Measurements from ENCODE around the gene TFEC. TPM values are rescaled to one million over a fixed set of nuclear protein-coding genes. Genes with fewer than 3 reads are reported as not detected.

The TFEC gene
- total RNA-seq, 3 donors from 2014 or later (not counting 1 experiment from before 2014, with no cell fraction given): 0.92 to 1.7 (median 1.1) TPM

DNA sequence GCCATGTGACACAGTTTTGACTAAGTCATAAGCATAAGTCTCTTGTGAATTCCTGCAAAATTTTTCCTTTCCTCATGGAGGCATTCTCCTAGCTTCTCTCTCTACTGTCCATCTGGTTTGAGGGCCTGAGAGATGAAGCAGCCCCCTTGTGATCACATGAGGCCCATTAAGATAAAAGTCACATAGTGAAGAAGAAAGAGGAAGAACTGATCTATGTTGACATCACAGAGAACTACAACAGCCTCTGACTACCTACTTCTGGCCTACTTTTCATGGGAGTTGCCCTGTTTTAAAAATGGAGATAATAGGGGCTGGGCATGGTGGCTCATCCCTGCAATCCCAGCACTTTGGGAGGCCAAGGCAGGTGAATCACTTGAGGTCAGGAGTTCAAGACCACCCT lies 50.4 kb downstream of the TFEC start:
- Histone ChIP-seq H3K9me3 (ENCODE audit: control insufficient read depth, insufficient read depth, low read length) (peaks cover 4% of the 10 kb centered on the region), H3K27me3 (ENCODE audit: control insufficient read depth, insufficient read depth, low read length) (no peaks in the 10 kb centered on the region), H3K4me3 (ENCODE audit: low read length) (no peak overlapping the region), H3K4me1 (ENCODE audit: control insufficient read depth, insufficient read depth, low read length) (no peaks in the 10 kb centered on the region), H3K27ac (ENCODE audit: low read length) (no peak overlapping the region), H3K36me3 (ENCODE audit: control insufficient read depth, insufficient read depth, low read length) (no peaks in the 10 kb centered on the region)
- no peak for TF ChIP-seq CTCF (IDR thresholded peaks at IDR 0.05)
- Mint-ChIP-seq H3K27me3 (ENCODE audit: low read depth in 2 of 2) (no peaks in the 10 kb centered on the region), H3K27ac (no peak overlapping the region), H3K36me3 (no peaks in the 10 kb centered on the region), H3K4me3 (no peak overlapping the region), H3K4me1 (no peaks in the 10 kb centered on the region), H3K9me3 (peaks cover 2 to 5% of the 10 kb centered on the region in 2 donors)
- intact Hi-C loops (cut with micrococcal nuclease): no loop called here
- ATAC-seq (no peak), DNase-seq (no peak)

DNA sequence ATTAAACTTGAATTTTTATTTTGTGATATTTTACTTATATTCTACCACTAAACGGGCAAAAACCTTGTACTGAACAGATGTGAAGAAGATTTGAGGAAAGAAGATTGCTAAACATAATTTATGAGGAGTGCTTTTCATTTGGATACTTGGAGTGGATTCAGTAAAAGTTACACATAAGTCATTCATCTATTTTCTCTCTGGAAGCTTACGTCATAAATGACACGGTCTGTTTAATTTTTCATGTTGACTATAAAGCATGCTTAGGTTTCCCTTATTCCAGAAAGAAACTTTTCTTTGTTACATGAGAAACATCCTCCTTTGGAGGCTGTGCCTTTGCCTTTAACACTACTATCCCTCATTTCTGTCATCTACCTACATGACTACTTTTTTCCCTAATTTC lies 53.9 kb downstream of the TFEC start:
- intact Hi-C loops (cut with micrococcal nuclease): no loop called here
- Mint-ChIP-seq H3K27ac (no peak overlapping the region), H3K27me3 (ENCODE audit: low read depth in 2 of 2) (no peaks in the 10 kb centered on the region), H3K9me3 (peaks cover 2 to 5% of the 10 kb centered on the region in 2 donors), H3K4me3 (no peak overlapping the region), H3K36me3 (no peaks in the 10 kb centered on the region), H3K4me1 (no peaks in the 10 kb centered on the region)
- DNase-seq (no peak), ATAC-seq (no peak)
- no peaks in the 10 kb centered on the region for H3K4me1 ChIP-seq (ENCODE audit: control insufficient read depth, insufficient read depth, low read length)
- H3K27me3 ChIP-seq (ENCODE audit: control insufficient read depth, insufficient read depth, low read length): no peaks in the 10 kb centered on the region
- no peak overlapping the region for H3K27ac ChIP-seq (ENCODE audit: low read length)
- no peak overlapping the region for H3K4me3 ChIP-seq (ENCODE audit: low read length)
- peaks cover 2% of the 10 kb centered on the region for H3K9me3 ChIP-seq (ENCODE audit: control insufficient read depth, insufficient read depth, low read length)
- WGBS (ENCODE audit: insufficient coverage): 96% methylated on average over 2 of the region's 3 CpGs
- no peak for TF ChIP-seq CTCF (IDR thresholded peaks at IDR 0.05)
- H3K36me3 ChIP-seq (ENCODE audit: control insufficient read depth, insufficient read depth, low read length): no peaks in the 10 kb centered on the region

DNA sequence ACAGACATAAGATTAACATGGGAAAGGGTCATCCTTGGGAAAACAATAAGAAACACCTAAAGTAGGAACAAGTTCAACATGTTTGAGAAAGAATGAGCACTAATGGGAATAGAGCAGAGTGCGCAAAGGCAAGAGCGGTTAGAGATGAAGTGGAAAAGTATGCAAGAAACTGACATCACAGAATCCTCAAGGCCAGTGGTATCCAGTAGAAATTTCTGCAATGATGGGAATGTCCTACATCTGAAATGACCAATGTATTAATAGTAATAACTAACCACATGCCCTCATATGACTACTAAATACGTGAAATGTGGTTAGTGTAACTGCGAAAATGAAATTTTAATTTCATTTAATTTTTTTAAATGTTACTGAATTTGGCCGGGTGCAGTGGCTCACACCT lies 54.8 kb downstream of the TFEC start:
- intact Hi-C loops (cut with micrococcal nuclease): no loop called here
- Mint-ChIP-seq H3K27ac (no peak overlapping the region), H3K36me3 (no peaks in the 10 kb centered on the region), H3K4me3 (no peak overlapping the region), H3K9me3 (peaks cover 2 to 3% of the 10 kb centered on the region in 2 donors), H3K27me3 (ENCODE audit: low read depth in 2 of 2) (no peaks in the 10 kb centered on the region), H3K4me1 (no peaks in the 10 kb centered on the region)
- no peak overlapping the region for H3K27ac ChIP-seq (ENCODE audit: low read length)
- DNase-seq (no peak), ATAC-seq (no peak)
- H3K27me3 ChIP-seq (ENCODE audit: control insufficient read depth, insufficient read depth, low read length): no peaks in the 10 kb centered on the region
- no peaks in the 10 kb centered on the region for H3K4me1 ChIP-seq (ENCODE audit: control insufficient read depth, insufficient read depth, low read length)
- no peak overlapping the region for H3K4me3 ChIP-seq (ENCODE audit: low read length)
- no peak for TF ChIP-seq CTCF (IDR thresholded peaks at IDR 0.05)
- no peaks in the 10 kb centered on the region for H3K36me3 ChIP-seq (ENCODE audit: control insufficient read depth, insufficient read depth, low read length)
- 98% methylated on average over 5 of the region's 5 CpGs for WGBS (ENCODE audit: insufficient coverage)
- no peaks in the 10 kb centered on the region for H3K9me3 ChIP-seq (ENCODE audit: control insufficient read depth, insufficient read depth, low read length)

DNA sequence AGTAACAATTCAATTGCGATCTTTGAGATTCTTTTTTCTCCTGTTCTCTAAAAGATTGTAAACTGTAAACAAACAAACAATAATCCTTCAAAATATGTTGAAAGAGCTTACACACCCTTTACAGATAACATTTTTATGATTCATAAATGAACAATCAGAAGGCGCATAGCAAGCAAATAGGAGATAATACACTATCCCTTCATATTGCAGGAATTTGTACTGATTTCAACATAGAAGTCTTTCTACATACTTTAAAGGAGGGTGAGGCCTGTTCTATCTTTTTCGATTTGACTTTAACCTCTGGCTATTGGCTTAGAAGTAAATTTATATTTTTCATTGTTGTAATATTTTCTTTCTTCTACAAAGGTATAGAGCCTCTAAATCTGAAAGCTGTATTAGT lies 57.2 kb downstream of the TFEC start:
- WGBS (ENCODE audit: insufficient coverage): no CpG with 5 or more reads among the region's 3 CpGs
- no peak overlapping the region for H3K4me3 ChIP-seq (ENCODE audit: low read length)
- H3K27ac Mint-ChIP-seq: no peak overlapping the region
- TF ChIP-seq CTCF (IDR thresholded peaks at IDR 0.05): no peak
- H3K4me3 Mint-ChIP-seq: no peak overlapping the region
- peaks cover 3 to 4% of the 10 kb centered on the region in 2 donors for H3K9me3 Mint-ChIP-seq
- no peaks in the 10 kb centered on the region for H3K27me3 ChIP-seq (ENCODE audit: control insufficient read depth, insufficient read depth, low read length)
- ATAC-seq (no peak), DNase-seq (no peak)
- H3K36me3 Mint-ChIP-seq: no peaks in the 10 kb centered on the region
- intact Hi-C loops (cut with micrococcal nuclease): no loop called here
- H3K4me1 Mint-ChIP-seq: no peaks in the 10 kb centered on the region
- H3K9me3 ChIP-seq (ENCODE audit: control insufficient read depth, insufficient read depth, low read length): no peaks in the 10 kb centered on the region
- no peaks in the 10 kb centered on the region for H3K4me1 ChIP-seq (ENCODE audit: control insufficient read depth, insufficient read depth, low read length)
- H3K27me3 Mint-ChIP-seq (ENCODE audit: low read depth in 2 of 2): no peaks in the 10 kb centered on the region
- H3K36me3 ChIP-seq (ENCODE audit: control insufficient read depth, insufficient read depth, low read length): no peaks in the 10 kb centered on the region
- no peak overlapping the region for H3K27ac ChIP-seq (ENCODE audit: low read length)
